ENCODE results near the gene GZF1. TPM values are rescaled to one million over a fixed set of nuclear protein-coding genes. Genes with fewer than 3 reads are reported as not detected.

GZF1 gene
- total RNA-seq (2014; rRNA removed; shearing (Covaris generic)), result 13.4 and 14.2 TPM in 2 replicates

DNA sequence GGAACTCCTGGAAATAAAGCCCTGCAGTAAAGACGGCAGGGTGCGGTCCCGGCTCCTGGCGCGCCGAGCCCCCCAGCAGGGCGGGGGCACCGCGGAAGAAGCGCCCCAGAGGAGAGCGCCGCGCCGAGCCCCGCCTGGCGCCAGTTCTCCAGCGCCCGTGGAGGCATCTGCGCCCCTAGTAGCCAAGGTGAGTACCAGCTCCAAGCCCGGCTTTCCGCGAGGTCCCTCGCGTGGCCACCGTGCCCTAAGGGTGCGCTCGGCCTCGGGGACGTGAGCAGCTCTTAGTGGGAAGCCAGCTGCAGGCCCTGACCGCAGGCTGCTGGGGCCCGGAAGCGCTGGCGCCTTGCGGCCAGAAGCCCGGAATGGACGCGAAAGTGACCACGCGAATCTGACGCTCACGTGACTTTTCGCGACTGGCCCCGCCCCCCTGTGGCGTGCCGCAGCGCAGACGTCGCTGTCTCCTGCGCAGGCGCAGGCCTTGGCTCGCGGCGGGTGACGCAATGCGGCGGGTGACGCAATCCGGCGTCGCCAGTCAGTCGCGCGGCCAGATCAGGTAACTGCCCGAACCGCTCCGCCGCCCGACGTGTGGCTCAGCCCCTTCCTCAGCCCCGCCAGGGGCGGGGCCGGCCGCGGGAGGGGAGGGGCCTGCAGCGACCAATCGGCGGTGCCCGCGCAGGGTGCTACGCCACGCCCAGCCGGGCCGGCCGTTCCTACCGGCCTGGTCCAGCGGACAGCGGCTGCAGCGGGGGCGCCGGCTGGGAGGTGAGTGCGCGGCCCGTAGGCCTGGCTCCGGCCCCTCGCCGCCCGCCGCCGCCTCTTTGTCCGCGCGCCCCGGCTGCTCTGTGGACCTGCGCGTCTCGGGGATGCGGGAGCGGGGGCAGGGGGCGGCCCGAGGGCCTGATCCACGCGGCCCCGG, at the start of gene GZF1:
TSS of gene GZF1 (plus strand) at position 707 of the 916 bp plus-strand sequence. CDS start 2,202 bp downstream, outside the sequence.
- DNase-seq (ENCODE audit: low spot score), result peak; percentile 97

GRCh38 chr20:23313271-23313670, 48.7 kb upstream of the GZF1 start:
- DNase-seq (ENCODE audit: low spot score), result no peak

DNA sequence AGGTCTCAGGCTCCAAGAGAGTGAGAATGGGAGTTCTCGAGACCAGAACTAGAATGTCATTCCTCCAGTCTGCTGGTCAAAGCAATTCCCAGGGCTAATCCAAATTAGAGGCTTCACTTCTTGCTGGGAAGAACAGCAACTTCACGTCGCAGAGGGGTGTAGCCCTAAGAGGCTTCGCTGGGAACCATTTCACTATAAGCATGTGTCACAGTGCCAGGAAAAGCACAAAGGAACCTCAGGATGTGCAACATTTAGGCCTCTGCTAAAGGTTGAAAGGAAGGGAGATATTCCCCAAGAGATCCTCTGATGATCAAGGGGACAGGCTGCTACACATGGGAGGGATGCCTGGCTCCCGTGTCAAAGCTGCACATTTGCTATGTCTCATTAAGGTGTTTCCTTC, 47.3 kb upstream of the GZF1 start:
- DNase-seq (ENCODE audit: low spot score), result no peak

DNA sequence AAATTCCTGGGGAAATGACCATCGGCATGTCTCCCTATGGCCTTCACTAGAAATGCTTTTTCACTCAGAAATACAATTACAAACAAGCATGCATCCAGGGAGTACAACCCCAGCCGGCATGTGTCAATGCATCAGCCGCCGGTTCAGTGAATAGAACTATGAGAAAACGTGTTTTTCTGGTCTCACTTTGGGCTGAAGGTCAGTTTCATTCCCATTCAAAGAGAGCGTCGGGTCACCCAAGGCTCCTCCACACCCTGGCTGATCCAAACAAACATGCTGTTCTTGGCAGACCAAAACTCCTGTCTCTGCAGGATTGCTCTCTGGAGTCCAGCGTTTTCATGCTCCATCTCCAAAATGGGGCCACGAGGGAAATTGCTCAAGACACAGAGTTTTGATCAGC, 46.9 kb upstream of the GZF1 start:
- no peak for DNase-seq (ENCODE audit: low spot score)

- DNase-seq (ENCODE audit: low spot score), result no peak
Observed at GRCh38 chr20:23316626-23317025, 45.4 kb upstream of the GZF1 start.

- DNase-seq (ENCODE audit: low spot score), result no peak
Observed at GRCh38 chr20:23317081-23317480, 44.9 kb upstream of the GZF1 start.

GRCh38 chr20:23318347-23318746, 43.6 kb upstream of the GZF1 start:
- DNase-seq (ENCODE audit: low spot score), result no peak

DNA sequence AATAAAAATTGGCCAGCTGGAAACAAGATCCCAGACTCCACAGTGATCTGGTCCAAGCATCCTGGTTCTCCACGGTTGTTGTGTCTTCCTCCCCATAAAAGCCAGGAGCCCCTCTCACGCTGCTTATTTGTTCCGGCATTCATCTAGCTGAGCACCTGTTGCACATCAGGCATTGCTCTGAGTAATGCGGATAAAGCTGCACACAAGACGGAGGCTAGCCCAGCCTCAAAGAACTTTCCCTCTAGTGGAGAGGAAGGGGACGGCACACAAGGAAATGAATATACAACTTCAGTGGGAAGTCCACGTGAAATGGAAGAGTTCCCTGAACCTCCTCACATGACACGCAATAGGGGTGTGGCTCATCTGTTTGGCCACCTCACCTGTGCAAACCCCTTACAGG, 41.7 kb upstream of the GZF1 start:
- DNase-seq (ENCODE audit: low spot score), result no peak

- DNase-seq (ENCODE audit: low spot score), result no peak
Observed at GRCh38 chr20:23325107-23325506, 36.9 kb upstream of the GZF1 start.

GRCh38 chr20:23326774-23327173, 35.2 kb upstream of the GZF1 start:
- no peak for DNase-seq (ENCODE audit: low spot score)

GRCh38 chr20:23327617-23328333, 34.2 kb upstream of the GZF1 start:
- DNase-seq (ENCODE audit: low spot score), result no peak

GRCh38 chr20:23331450-23332350, 30.3 kb upstream of the GZF1 start:
- no peak for DNase-seq (ENCODE audit: low spot score)

GRCh38 chr20:23332467-23332866, 29.5 kb upstream of the GZF1 start:
- no peak for DNase-seq (ENCODE audit: low spot score)

DNA sequence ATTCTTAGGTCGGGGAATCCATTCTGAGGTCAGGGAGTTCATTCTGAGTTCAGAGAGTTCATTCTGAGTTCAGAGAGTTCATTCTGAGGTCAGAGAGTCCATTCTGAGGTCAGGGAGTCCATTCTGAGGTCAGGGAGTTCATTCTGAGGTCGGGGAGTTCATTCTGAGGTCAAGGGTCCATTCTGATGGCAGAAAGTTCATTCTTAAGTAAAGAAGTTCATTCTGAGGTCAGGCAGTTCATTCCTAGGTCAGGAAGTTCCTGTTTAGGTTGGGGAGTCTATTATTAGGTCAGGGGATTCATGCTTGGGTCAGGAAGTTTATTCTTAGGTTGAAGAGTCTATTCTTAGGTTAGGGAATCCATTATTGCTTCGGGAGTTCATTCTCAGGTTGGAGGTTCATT, 27.9 kb upstream of the GZF1 start:
- DNase-seq (ENCODE audit: low spot score), result no peak

DNA sequence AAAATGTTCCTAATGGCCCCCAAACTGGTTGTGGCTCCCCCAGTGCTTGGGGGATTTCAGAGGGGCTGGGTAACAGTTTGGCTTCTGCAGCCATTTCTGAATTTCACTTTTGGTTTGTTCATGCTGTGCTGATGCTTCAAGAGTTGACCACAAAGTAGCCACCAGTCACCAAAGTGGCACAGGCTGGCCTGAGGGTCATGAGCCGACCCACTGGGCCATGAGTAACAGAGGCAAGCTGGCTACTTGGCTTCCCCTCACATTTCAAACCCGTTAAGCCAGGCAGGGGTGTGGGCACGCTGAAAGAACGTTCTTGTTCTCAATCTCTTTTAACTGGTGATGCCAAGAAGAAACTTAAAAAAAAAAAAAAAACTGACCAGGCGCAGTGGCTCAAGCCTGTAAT, 26.5 kb upstream of the GZF1 start:
- no peak for DNase-seq (ENCODE audit: low spot score)

DNA sequence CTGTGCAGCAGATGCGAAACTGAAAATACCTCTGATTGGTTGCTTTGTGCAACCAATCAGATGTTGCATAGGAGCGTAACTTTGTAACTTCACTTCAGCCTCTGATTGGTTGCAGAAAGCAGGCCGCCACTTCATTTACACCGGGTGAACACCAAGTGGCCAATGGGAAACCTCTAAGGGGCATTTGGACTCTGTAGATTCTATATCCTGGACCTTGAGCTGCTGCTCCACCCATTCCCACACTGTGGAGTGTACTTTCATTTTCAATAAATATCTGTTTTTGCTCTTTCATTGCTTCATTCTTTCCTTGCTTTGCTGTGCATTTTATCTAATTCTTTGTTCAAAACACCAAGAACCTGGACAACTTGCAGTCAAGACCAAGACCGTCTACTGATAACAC, 25.5 kb upstream of the GZF1 start:
- DNase-seq (ENCODE audit: low spot score), result no peak

GRCh38 chr20:23337312-23337711, 24.7 kb upstream of the GZF1 start:
- DNase-seq (ENCODE audit: low spot score), result no peak

DNA sequence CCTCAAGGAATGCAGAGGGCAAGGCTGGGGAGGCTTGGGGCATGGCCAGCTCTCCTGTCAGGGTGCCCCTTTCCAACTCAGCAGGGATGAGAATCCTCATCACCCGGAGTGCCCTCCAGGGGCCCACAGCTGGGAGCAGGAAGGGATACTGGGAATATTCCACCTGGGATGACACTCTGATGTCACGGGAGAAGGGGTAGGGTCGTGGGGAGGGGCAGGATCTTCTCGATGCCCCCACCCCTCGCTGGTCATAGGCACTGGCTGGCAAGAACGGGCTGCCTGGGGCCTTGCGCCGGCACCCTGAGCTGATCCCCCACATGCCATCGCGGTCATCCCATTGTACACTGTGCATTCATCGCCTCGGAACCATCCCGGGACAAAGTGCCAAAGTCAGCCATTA, 22.0 kb upstream of the GZF1 start:
- no peak for DNase-seq (ENCODE audit: low spot score)

DNA sequence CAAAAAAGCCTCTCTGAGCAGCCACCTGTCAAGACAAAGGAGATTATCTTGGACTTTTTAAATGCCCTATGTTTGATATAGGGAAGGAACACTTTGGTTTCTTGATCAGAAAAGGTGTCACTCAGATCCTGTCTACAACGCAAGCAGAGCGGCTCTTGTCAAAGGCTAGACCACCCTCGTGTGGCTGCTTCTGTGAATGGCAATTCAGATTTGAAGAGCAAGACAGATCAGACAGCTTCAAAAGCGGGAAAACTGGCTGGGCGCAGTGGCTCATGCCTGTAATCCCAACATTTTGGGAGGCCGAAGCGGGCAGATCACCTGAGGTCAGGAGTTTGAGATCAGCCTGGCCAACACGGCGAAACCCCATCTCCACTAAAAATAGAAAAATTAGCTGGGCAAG, 21.5 kb upstream of the GZF1 start:
- DNase-seq (ENCODE audit: low spot score), result peak; percentile 53

DNA sequence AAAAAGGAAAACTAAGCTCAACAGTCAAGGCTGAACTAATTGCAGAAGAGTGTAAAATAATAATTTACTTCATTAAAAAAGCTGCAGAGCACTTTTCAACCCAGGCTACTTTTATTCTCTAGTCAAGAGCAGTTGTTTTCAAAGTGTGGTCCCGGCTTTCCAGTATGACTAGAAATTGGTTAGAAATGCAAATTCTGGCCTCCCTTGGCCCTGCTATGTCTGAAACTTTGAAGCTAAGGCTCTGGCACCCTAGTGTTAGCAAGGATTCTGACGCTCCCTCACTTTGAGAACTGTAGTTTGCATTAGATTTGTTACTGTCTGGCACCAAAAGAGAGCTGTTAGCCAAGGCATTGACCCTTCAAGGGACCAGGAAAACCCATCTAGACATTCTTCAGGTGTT, 20.9 kb upstream of the GZF1 start:
- DNase-seq (ENCODE audit: low spot score), result no peak

GRCh38 chr20:23343590-23343989, 18.4 kb upstream of the GZF1 start:
- no peak for DNase-seq (ENCODE audit: low spot score)

- no peak for DNase-seq (ENCODE audit: low spot score)
Observed at GRCh38 chr20:23344336-23344735, 17.6 kb upstream of the GZF1 start.
